Stomach (tissue), 9 donors: ENCODE results near the gene LRP1B. TPM values are rescaled to one million over a fixed set of nuclear protein-coding genes. Genes with fewer than 3 reads are reported as not detected.

Source experiments
- DNase-seq, 2 donors: peaks; one replicate each; pipeline versions ENCODE4 v3.0.0 to v3.0.0-alpha.2; 2013 to 2019
- H3K27ac ChIP-seq, 5 donors: fragments of 200-600 bp in 4 of 5; sonication (generic) in 4 of 5; one replicate each; pipeline ENCODE4 v1.5.1; 2013 to 2019; ENCODE audit warnings: mild to moderate bottlenecking in 1 of 5, moderate library complexity in 1 of 5
- H3K27me3 ChIP-seq, 3 donors: fragments of 200-600 bp; sonication (generic); one replicate each; pipeline ENCODE4 v1.5.1; 2017 to 2019; ENCODE audit warnings: mixed run types in 1 of 3
- H3K36me3 ChIP-seq, 4 donors: fragments of 200-600 bp; sonication (generic); 1 replicate in 3 of 4; 2 replicates in 1 of 4; pipeline ENCODE4 v1.5.1; 2016 to 2019
- H3K4me1 ChIP-seq, 4 donors: fragments of 200-600 bp; sonication (generic); one replicate each; pipeline ENCODE4 v1.5.1; 2016 to 2019
- H3K4me3 ChIP-seq, 4 donors: fragments of 200-600 bp; sonication (generic) in 3 of 4; one replicate each; pipeline ENCODE4 v1.5.1; 2016 to 2019; ENCODE audit warnings: mild to moderate bottlenecking in 1 of 4
- H3K9me3 ChIP-seq, 4 donors: fragments of 200-600 bp; sonication (generic); one replicate each; pipeline ENCODE4 v1.5.1; 2016 to 2019
- CTCF ChIP-seq, 7 experiments: fragments of 450-650 bp in 4 of 7; fragments of 200-600 bp in 3 of 7; sonication (generic) in 3 of 7; IDR thresholded peaks; one replicate each; pipeline ENCODE4 v1.5.1; 2016 to 2019; ENCODE audit warnings: antibody characterized with exemption in 7 of 7, control low read depth in 2 of 7, mild to moderate bottlenecking in 1 of 7
- EP300 ChIP-seq: sonication (generic); formaldehyde crosslinking; IDR thresholded peaks from one replicate; pipeline ENCODE4 v1.6.1; 2017; ENCODE audit warnings: antibody characterized with exemption
- POLR2A ChIP-seq, 4 donors: fragments of 450-650 bp; IDR thresholded peaks; one replicate each; pipeline ENCODE4 v1.6.1; 2016; ENCODE audit warnings: antibody characterized with exemption in 4 of 4, control low read depth in 2 of 4, mild to moderate bottlenecking in 1 of 4, moderate library complexity in 1 of 4
- POLR2AphosphoS5 ChIP-seq, 3 donors: sonication (generic); formaldehyde crosslinking; IDR thresholded peaks; one replicate each; pipeline ENCODE4 v1.6.1; 2016; ENCODE audit warnings: antibody characterized with exemption in 3 of 3
- WGBS, 5 donors: extraction: QIAGEN DNeasy Blood & Tissue Kit in 3 of 5; methylation state at CpG; one replicate each; pipeline versions ENCODE4 v1.1.5 to v1.1.7; 2013 to 2018; 5-methylcytosine and 5-hydroxymethylcytosine counted together
- intact Hi-C: fragments of 100-400 bp; cut with DNase I; formaldehyde crosslinking; loops from one replicate; pipeline ENCODE4 v1.15.1; 2023; ENCODE audit warnings: low total_unique reads
- polyA plus RNA-seq, 3 donors: library from polyadenylated mRNA; stranded (reverse); fragments of 200-250 nt; gene quantifications; one replicate each; pipeline ENCODE4 v1.2.3, GENCODE V29; 2013
- total RNA-seq, 5 donors: library from RNA; depleted of rRNA; stranded (reverse); fragments of >200 nt; gene quantifications; one replicate each; pipeline versions ENCODE4 v1.1.0 to v1.2.3, GENCODE V29; 2014 to 2016
- donor health status: healthy with polysubstance abuse.
- donor health status: Bipolar disorder and iron deficiency.
- donor health status: healthy.

Gene LRP1B
- total and polyA plus RNA-seq, 8 donors: under 0.01 to 9.0 (median 0.38) TPM

GRCh38 chr2:141611176-141611571, 519.6 kb downstream of the LRP1B start:
- Histone ChIP-seq H3K27me3 (no peaks in the 10 kb centered on the region), H3K4me3 (no peak overlapping the region), H3K4me1 (peaks cover 0 to 14% (median 0%) of the 10 kb centered on the region in 4 donors), H3K27ac (no peak overlapping the region), H3K36me3 (no peaks in the 10 kb centered on the region), H3K9me3 (no peaks in the 10 kb centered on the region)
- TF ChIP-seq CTCF (IDR thresholded peaks at IDR 0.05): no peak
- no peak for TF ChIP-seq POLR2AphosphoS5 (IDR thresholded peaks at IDR 0.05)
- no peak for TF ChIP-seq EP300
- no peak for TF ChIP-seq POLR2A (IDR thresholded peaks at IDR 0.05)
- DNase-seq: peak in 1 of 2 donors; percentile 6
- 58 to 69% (median 63%) methylated on average over 1 of the region's 1 CpG for WGBS, 5 donors
- intact Hi-C loops: no loop called here

GRCh38 chr2:141610564-141611175, 520.1 kb downstream of the LRP1B start:
- Histone ChIP-seq H3K9me3 (no peaks in the 10 kb centered on the region), H3K36me3 (no peaks in the 10 kb centered on the region), H3K27ac (no peak overlapping the region), H3K27me3 (no peaks in the 10 kb centered on the region), H3K4me3 (no peak overlapping the region), H3K4me1 (peaks cover 0 to 14% (median 0%) of the 10 kb centered on the region in 4 donors)
- WGBS, 5 donors: 50 to 63% (median 56%) methylated on average over 6 of the region's 6 CpGs
- TF ChIP-seq CTCF (IDR thresholded peaks at IDR 0.05): no peak
- TF ChIP-seq POLR2AphosphoS5 (IDR thresholded peaks at IDR 0.05): no peak
- no peak for TF ChIP-seq POLR2A (IDR thresholded peaks at IDR 0.05)
- TF ChIP-seq EP300: no peak
- intact Hi-C loops: no loop called here
- no peak for DNase-seq

GRCh38 chr2:141605163-141605562, 525.7 kb downstream of the LRP1B start:
- no peak for TF ChIP-seq CTCF (IDR thresholded peaks at IDR 0.05)
- TF ChIP-seq EP300: no peak
- no peak for TF ChIP-seq POLR2AphosphoS5 (IDR thresholded peaks at IDR 0.05)
- no peak for TF ChIP-seq POLR2A (IDR thresholded peaks at IDR 0.05)
- DNase-seq: no peak
- Histone ChIP-seq H3K36me3 (no peaks in the 10 kb centered on the region), H3K27ac (no peak overlapping the region), H3K27me3 (no peaks in the 10 kb centered on the region), H3K4me3 (no peak overlapping the region), H3K4me1 (no peaks in the 10 kb centered on the region), H3K9me3 (no peaks in the 10 kb centered on the region)
- intact Hi-C loops: no loop called here

- H3K27ac ChIP-seq: no peak overlapping the region
- TF ChIP-seq CTCF (IDR thresholded peaks at IDR 0.05) (no peak), EP300 (no peak)
- 70 to 81% (median 74%) methylated on average over 8 of the region's 8 CpGs for WGBS, 5 donors
- intact Hi-C loops: no loop called here
- no peaks in the 10 kb centered on the region for H3K36me3 ChIP-seq
- no peaks in the 10 kb centered on the region for H3K4me1 ChIP-seq
- H3K9me3 ChIP-seq: no peaks in the 10 kb centered on the region
- H3K27me3 ChIP-seq: no peaks in the 10 kb centered on the region
- H3K4me3 ChIP-seq: no peak overlapping the region
- no peak for DNase-seq
Measured at GRCh38 chr2:141601511-141602152, 529.2 kb downstream of the LRP1B start.
